ENCODE data around the gene RBM4B.

- no peak for TF ChIP-seq MAX (IDR thresholded peaks at IDR 0.05)
- no peak for TF ChIP-seq REST (IDR thresholded peaks at IDR 0.05; ENCODE audit: low read depth)
- no peak for TF ChIP-seq NFIC (IDR thresholded peaks at IDR 0.05)
- no peak for TF ChIP-seq YY1 (IDR thresholded peaks at IDR 0.05; ENCODE audit: low read depth)
- TF ChIP-seq TCF12 (IDR thresholded peaks at IDR 0.05; ENCODE audit: low read depth) = no peak
- no peak for TF ChIP-seq ZBTB7A (IDR thresholded peaks at IDR 0.05; ENCODE audit: low read depth)
- no peak for TF ChIP-seq FOXM1 (IDR thresholded peaks at IDR 0.05; ENCODE audit: borderline replicate concordance, low read depth)
- no peak for TF ChIP-seq CEBPB (IDR thresholded peaks at IDR 0.05)
- no peak for TF ChIP-seq RAD21 (IDR thresholded peaks at IDR 0.05; ENCODE audit: low read depth)
Observed at GRCh38 chr11:66683877-66684276, 6.2 kb upstream of the RBM4B start.

Measured in Ishikawa (cell line).